ENCODE measurements around the gene CLN6. TPM values are rescaled to one million over a fixed set of nuclear protein-coding genes. Genes with fewer than 3 reads are reported as not detected.
"Not testable (repeated sequence)": the region's sequence is repeated elsewhere in the genome, so short reads cannot be mapped to it uniquely, and the experiment has no call there.

Gene CLN6
- total RNA-seq, 2 experiments from 2014 or later: 8.0 to 8.1 TPM

DNA sequence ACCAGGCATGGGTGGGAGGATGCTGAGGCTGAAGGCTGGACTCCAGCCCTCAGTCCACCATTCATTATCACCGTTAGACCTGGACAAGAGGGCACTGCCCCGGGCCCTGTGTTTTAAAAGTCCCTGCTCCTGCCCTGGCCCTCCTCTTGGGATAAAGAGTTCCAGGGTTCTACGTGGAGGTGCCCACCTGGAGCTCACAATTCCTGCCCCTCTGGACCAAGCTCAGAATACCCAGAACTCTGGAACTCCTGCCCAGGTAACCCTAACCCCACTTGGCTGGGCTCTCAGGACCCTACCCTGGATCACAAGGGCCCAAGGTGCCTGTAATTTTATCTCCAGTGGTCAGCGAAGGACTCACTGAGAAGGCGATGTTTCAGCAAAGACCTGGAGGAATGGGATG lies 25.6 kb downstream of the CLN6 start:
- H3K9me3 Mint-ChIP-seq: no peaks in the 10 kb centered on the region
- peaks cover 15% of the 10 kb centered on the region for H3K4me1 Mint-ChIP-seq (ENCODE audit: low read depth)
- no peak overlapping the region for H3K27ac Mint-ChIP-seq
- POLR2A ChIA-PET: no interaction called here
- no peaks in the 10 kb centered on the region for H3K36me3 ChIP-seq (ENCODE audit: insufficient read depth, low read length)
- no peak overlapping the region for H3K4me3 ChIP-seq (ENCODE audit: low read length)
- H3K4me3 Mint-ChIP-seq: no peak overlapping the region
- TF ChIP-seq, protein P1, sequence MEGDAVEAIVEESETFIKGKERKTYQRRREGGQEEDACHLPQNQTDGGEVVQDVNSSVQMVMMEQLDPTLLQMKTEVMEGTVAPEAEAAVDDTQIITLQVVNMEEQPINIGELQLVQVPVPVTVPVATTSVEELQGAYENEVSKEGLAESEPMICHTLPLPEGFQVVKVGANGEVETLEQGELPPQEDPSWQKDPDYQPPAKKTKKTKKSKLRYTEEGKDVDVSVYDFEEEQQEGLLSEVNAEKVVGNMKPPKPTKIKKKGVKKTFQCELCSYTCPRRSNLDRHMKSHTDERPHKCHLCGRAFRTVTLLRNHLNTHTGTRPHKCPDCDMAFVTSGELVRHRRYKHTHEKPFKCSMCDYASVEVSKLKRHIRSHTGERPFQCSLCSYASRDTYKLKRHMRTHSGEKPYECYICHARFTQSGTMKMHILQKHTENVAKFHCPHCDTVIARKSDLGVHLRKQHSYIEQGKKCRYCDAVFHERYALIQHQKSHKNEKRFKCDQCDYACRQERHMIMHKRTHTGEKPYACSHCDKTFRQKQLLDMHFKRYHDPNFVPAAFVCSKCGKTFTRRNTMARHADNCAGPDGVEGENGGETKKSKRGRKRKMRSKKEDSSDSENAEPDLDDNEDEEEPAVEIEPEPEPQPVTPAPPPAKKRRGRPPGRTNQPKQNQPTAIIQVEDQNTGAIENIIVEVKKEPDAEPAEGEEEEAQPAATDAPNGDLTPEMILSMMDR (IDR thresholded peaks at IDR 0.05): no peak
- no peaks in the 10 kb centered on the region for H3K9me3 ChIP-seq (ENCODE audit: control insufficient read depth in 1 of 2, insufficient read depth in 1 of 2, low read length in 2 of 2)
- no peaks in the 10 kb centered on the region for H3K36me3 Mint-ChIP-seq (ENCODE audit: low read depth)
- no peak overlapping the region for H3K27ac ChIP-seq (ENCODE audit: low read depth in 1 of 2, low read length in 2 of 2)
- H3K4me1 ChIP-seq (ENCODE audit: insufficient read depth, low read length): peaks cover 37% of the 10 kb centered on the region
- intact Hi-C loops (cut with DNase I, micrococcal nuclease): no loop called here
- ATAC-seq (ENCODE audit: poor library complexity) (no peak), DNase-seq (no peak)
- H3K27me3 ChIP-seq (ENCODE audit: control insufficient read depth in 1 of 2, insufficient read depth in 2 of 2, low read length in 2 of 2): no peaks in the 10 kb centered on the region
- CTCF ChIA-PET: no interaction called here
- H3K27me3 Mint-ChIP-seq: no peaks in the 10 kb centered on the region

GRCh38 chr15:68203486-68203885 lies 26.0 kb downstream of the CLN6 start:
- TF ChIP-seq, protein P1 (IDR thresholded peaks at IDR 0.05): no peak
- DNase-seq: no peak
- Histone ChIP-seq H3K27me3 (ENCODE audit: control insufficient read depth in 1 of 2, insufficient read depth in 2 of 2, low read length in 2 of 2) (no peaks in the 10 kb centered on the region), H3K4me1 (ENCODE audit: insufficient read depth, low read length) (peaks cover 32% of the 10 kb centered on the region), H3K9me3 (ENCODE audit: control insufficient read depth in 1 of 2, insufficient read depth in 1 of 2, low read length in 2 of 2) (no peaks in the 10 kb centered on the region), H3K27ac (ENCODE audit: low read depth in 1 of 2, low read length in 2 of 2) (no peak overlapping the region), H3K4me3 (ENCODE audit: low read length) (no peak overlapping the region), H3K36me3 (ENCODE audit: insufficient read depth, low read length) (no peaks in the 10 kb centered on the region)
- Mint-ChIP-seq H3K36me3 (ENCODE audit: low read depth) (no peaks in the 10 kb centered on the region), H3K27me3 (no peaks in the 10 kb centered on the region), H3K27ac (no peak overlapping the region), H3K4me3 (no peak overlapping the region), H3K9me3 (no peaks in the 10 kb centered on the region), H3K4me1 (ENCODE audit: low read depth) (peaks cover 10% of the 10 kb centered on the region)
- ChIA-PET POLR2A (no interaction called here), CTCF (no interaction called here)
- ATAC-seq (ENCODE audit: poor library complexity): no peak
- intact Hi-C loops (cut with DNase I, micrococcal nuclease): no loop called here

GRCh38 chr15:68202994-68203393 lies 26.5 kb downstream of the CLN6 start:
- CTCF ChIA-PET; H3K9me3 ChIP-seq (ENCODE audit: control insufficient read depth in 1 of 2, insufficient read depth in 1 of 2, low read length in 2 of 2); ATAC-seq (ENCODE audit: poor library complexity); H3K9me3 Mint-ChIP-seq; POLR2A ChIA-PET; intact Hi-C loops (cut with DNase I, micrococcal nuclease); H3K27ac ChIP-seq (ENCODE audit: low read depth in 1 of 2, low read length in 2 of 2); H3K4me3 ChIP-seq (ENCODE audit: low read length); H3K27me3 ChIP-seq (ENCODE audit: control insufficient read depth in 1 of 2, insufficient read depth in 2 of 2, low read length in 2 of 2); H3K27ac Mint-ChIP-seq; H3K36me3 Mint-ChIP-seq (ENCODE audit: low read depth); H3K27me3 Mint-ChIP-seq; H3K4me1 Mint-ChIP-seq (ENCODE audit: low read depth); DNase-seq; H3K4me3 Mint-ChIP-seq; H3K36me3 ChIP-seq (ENCODE audit: insufficient read depth, low read length): not testable (repeated sequence)
- H3K4me1 ChIP-seq (ENCODE audit: insufficient read depth, low read length): peaks cover 27% of the 10 kb centered on the region

DNA sequence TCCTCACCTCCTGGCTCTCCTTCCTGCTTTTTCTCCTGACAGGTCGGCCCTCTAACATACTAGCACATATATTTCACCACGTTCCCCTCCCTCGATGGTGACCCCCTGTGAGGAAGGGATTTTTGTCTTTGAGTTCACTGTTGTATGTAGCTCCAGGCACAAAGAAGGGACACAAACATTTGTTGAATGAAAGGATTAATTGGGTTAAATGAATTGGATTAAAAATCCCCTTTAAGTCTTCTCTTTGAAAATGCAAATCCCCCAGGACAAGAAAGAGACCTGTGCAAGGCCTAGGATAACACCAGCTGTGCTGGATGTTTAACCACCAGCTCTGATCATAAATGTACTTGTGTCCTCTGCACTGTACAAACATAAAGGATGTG lies 27.7 kb downstream of the CLN6 start:
- intact Hi-C loops (cut with DNase I, micrococcal nuclease): no loop called here
- ATAC-seq (ENCODE audit: poor library complexity): no peak
- Mint-ChIP-seq H3K27me3 (no peaks in the 10 kb centered on the region), H3K36me3 (ENCODE audit: low read depth) (no peaks in the 10 kb centered on the region), H3K9me3 (no peaks in the 10 kb centered on the region), H3K4me3 (no peak overlapping the region), H3K4me1 (ENCODE audit: low read depth) (no peaks in the 10 kb centered on the region), H3K27ac (peak overlapping the region; percentile 6)
- Histone ChIP-seq H3K27ac (ENCODE audit: low read depth in 1 of 2, low read length in 2 of 2) (no peak overlapping the region), H3K36me3 (ENCODE audit: insufficient read depth, low read length) (no peaks in the 10 kb centered on the region), H3K27me3 (ENCODE audit: control insufficient read depth in 1 of 2, insufficient read depth in 2 of 2, low read length in 2 of 2) (no peaks in the 10 kb centered on the region), H3K9me3 (ENCODE audit: control insufficient read depth in 1 of 2, insufficient read depth in 1 of 2, low read length in 2 of 2) (no peaks in the 10 kb centered on the region), H3K4me3 (ENCODE audit: low read length) (no peak overlapping the region), H3K4me1 (ENCODE audit: insufficient read depth, low read length) (peaks cover 23% of the 10 kb centered on the region)
- CTCF ChIA-PET: no interaction called here
- POLR2A ChIA-PET: no interaction called here
- DNase-seq: no peak
- TF ChIP-seq, protein P1 (IDR thresholded peaks at IDR 0.05): no peak
